GM18526 (cell line): ENCODE data around the gene SCG5.

Source experiments
- POLR2A ChIP-seq: IDR thresholded peaks from 3 replicates; pipeline ENCODE4 v1.6.1; 2011; ENCODE audit not compliant: insufficient read length; ENCODE audit errors: extremely low read depth

Gene SCG5

DNA sequence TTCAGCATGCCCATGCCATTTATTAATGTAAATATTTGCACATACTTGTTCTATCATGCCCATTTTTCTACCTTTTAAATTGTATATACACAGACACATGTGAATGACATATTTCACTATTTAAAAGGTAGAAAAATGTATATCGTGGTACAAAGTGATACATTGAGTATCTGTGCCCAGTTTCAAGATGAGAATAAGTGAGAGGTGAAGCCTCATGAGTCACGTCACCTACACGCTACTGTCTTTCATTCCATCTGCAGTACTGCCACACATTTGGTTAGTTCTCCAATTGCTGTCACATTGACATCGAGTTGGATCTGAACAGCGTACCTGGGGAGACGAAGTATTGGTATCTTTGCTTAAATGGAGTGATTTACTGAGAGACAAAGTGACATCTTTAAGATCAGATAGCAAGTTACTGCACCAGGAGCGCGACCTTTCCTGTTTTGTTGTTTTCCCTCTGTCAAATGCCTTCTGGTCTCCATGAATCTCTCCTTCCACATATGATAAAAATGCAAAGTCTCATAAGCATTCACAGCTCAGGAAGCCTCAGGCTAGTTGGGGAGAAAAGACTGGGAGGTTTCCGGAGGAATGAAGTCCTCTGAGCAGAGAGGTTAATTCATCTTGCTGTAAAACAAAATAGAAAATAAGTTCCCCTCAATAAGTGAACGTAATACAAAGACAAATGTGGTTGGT lies 88.3 kb downstream of the SCG5 start:
- no peak for TF ChIP-seq POLR2A

DNA sequence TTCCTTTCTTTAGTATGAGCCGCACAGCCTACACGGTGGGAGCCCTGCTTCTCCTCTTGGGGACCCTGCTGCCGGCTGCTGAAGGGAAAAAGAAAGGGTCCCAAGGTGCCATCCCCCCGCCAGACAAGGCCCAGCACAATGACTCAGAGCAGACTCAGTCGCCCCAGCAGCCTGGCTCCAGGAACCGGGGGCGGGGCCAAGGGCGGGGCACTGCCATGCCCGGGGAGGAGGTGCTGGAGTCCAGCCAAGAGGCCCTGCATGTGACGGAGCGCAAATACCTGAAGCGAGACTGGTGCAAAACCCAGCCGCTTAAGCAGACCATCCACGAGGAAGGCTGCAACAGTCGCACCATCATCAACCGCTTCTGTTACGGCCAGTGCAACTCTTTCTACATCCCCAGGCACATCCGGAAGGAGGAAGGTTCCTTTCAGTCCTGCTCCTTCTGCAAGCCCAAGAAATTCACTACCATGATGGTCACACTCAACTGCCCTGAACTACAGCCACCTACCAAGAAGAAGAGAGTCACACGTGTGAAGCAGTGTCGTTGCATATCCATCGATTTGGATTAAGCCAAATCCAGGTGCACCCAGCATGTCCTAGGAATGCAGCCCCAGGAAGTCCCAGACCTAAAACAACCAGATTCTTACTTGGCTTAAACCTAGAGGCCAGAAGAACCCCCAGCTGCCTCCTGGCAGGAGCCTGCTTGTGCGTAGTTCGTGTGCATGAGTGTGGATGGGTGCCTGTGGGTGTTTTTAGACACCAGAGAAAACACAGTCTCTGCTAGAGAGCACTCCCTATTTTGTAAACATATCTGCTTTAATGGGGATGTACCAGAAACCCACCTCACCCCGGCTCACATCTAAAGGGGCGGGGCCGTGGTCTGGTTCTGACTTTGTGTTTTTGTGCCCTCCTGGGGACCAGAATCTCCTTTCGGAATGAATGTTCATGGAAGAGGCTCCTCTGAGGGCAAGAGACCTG lies 89.5 kb downstream of the SCG5 start:
- TF ChIP-seq POLR2A: no peak

DNA sequence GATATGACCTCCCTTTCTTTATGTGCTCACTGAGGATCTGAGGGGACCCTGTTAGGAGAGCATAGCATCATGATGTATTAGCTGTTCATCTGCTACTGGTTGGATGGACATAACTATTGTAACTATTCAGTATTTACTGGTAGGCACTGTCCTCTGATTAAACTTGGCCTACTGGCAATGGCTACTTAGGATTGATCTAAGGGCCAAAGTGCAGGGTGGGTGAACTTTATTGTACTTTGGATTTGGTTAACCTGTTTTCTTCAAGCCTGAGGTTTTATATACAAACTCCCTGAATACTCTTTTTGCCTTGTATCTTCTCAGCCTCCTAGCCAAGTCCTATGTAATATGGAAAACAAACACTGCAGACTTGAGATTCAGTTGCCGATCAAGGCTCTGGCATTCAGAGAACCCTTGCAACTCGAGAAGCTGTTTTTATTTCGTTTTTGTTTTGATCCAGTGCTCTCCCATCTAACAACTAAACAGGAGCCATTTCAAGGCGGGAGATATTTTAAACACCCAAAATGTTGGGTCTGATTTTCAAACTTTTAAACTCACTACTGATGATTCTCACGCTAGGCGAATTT lies 91.2 kb downstream of the SCG5 start:
- TF ChIP-seq POLR2A: no peak

DNA sequence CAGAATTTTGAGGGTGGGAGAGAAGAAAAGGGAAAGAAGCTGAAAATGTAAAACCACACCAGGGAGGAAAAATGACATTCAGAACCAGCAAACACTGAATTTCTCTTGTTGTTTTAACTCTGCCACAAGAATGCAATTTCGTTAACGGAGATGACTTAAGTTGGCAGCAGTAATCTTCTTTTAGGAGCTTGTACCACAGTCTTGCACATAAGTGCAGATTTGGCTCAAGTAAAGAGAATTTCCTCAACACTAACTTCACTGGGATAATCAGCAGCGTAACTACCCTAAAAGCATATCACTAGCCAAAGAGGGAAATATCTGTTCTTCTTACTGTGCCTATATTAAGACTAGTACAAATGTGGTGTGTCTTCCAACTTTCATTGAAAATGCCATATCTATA lies 91.8 kb downstream of the SCG5 start:
- no peak for TF ChIP-seq POLR2A

DNA sequence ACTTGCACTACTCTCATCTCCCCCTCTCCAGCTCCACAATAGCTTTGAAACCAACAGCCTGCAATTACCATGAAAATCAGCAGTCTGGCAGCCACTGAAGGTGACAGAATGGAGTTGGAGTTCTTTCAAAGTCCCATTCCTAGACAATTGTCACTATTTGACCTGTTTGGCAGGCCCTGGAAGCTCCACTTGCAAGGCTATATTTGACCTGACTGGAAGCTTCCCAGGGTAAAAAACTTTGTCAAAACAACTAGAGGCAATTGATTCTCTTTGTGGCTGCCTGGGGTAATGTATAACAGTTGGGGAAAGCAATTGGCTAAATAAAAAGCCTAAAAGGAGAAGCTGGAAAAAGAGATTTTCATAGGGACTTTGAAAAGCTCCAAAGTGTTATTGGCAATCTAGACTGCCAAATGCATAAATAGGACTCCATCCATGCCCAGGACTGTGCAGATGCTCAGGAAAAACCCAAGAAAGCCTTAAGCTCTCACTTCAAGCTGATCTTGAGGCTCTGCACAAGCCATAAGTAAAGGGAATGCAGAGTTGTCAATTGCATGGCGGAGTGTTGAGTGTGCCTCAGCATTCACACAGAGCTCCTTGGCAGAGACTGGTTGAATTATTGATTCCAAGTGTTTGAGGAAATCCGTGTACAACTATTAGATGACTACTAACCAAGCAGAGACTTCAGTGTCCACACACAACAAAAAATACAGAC lies 94.6 kb downstream of the SCG5 start:
- no peak for TF ChIP-seq POLR2A

DNA sequence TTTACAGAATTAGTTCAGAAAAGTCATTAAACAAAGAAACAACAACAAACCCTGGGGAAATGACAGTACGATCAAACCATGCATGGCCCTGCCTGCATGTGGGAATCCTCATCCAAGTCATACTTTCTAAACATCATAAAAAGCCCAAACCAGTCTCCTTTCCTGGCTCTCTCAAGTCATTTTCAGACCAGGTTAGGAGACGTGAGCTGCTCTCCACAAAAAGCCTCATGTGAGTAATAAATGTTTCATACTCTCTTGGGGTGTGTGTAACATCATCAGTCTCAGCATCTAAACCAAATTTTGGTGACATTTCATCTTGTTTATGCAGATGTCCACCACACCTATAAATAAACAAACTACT lies 95.2 kb downstream of the SCG5 start:
- TF ChIP-seq POLR2A: no peak

DNA sequence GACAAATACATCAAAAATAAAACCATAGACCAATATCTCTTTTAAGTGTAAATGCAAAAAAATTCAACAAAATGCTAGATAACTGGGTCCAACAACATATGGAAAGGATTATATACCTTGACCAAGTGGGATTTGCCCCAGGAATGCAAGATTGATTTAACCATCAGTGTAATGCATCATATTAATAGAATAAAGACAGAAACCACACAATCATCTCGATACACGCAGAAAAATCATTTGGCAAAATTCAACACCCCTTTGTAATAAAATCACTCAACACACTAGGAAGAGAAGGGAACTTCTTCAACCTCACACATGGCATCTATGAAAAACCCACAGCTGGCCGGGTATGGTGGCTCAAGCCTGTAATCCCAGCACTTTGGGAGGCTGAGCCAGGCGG lies 95.8 kb downstream of the SCG5 start:
- no peak for TF ChIP-seq POLR2A

DNA sequence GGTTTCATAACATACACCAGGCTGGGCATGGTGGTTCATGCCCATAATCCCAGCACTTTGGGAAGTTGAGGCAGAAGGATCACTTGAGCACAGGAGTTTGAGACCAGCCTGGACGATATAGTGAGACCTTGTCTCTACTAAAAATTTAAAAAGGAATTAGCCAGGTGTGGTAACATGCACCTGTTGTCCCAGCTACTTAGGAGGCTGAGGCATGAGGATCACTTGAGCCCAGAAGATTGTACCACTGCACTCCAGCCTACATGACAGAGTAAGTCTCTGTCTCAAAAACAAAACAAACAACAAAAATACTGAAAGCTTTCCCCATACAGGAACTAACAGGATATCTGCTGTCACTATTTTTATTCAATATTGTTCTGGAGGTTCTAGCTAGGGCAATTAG lies 97.2 kb downstream of the SCG5 start:
- TF ChIP-seq POLR2A: no peak

DNA sequence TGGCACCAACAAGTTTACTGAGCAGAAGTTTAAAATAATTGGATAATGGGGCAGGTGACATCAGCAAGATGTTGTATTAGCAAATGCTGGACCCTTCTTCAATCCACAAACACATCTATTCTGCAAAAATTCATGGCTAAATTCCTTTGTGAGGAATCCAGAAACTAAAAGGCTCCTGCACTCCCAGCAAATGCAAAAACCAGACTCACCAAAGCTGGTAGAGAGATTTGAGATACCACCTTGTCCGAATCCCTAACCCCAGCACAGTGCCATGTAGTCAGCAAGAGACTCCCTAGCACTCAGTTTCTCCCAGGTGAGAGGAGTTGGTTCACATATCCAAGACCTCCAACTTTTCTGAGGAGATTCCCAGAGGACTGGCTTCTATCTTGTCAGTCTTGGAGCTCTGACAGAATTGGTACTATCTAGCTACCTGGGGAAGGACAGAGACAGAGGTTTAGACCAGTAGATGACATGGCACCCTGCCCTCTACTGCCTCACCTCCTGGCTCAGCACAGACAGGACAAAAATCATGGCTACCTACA lies 98.1 kb downstream of the SCG5 start:
- TF ChIP-seq POLR2A: no peak

DNA sequence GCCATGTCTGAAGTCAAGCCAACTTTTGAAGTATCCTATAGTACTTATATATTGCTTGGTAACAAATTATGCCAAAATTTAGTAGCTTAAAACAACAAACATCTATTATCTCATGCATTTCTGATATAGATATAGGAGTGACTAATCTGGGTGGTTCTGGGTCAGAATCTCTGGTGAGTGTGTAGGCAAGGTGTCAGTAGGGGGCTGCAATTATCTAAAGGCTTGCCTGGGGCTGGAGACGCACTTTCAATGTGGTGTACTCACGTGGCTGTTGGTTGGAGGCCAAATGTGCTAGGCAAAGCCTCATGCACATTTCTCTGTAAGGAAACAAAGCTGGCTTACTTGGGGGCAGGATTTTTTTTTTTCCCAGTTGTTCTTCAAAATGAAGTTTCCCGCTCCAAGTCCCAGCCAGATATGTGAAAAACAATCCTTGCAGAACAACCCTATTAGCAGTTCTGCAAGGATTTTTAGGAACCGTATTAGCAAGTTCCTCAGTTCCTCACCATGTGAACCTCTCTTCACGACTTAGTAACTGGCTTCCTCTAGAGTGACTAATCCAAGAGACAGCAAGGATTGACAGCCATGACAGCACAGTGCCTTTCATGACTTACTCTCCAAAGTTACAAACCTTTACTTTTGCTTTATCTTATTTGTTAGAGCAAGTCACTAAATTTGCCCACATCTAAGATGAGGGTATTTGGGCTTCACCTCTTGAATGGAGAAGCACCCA lies 102.1 kb downstream of the SCG5 start:
- no peak for TF ChIP-seq POLR2A

DNA sequence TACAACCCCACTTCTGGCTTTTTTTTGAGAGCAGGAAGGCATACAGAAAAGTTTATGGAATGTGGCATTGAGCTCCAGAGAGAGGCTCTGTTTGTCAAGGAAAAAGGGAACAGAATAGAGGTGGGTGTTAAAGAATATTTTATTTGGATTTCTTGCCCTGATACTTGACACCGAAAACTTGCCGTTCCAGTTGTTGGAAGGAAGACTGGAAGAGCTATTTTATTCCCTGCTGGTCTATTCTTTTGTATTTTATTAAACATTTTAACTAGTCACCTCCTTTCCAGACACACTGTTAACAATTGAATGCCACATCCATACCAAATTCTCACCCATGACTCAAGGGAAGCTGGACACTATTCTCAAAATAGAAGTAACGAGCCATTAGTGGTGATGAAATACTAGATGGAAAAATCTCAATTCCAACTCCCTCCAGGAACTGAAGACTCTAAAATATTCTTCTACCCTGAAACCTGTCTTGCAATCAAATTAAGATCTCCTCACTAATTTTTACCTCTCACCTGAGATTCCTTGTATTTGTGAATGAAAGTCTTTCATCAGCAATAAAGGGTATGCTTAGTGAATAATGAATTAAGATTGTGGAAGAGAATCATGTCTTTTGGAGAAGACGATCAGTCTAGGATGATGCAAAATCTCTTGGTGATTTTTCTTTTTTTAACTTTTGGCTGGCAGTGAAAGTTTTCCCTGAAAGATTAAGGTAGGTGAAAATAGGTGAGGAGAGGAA lies 104.8 kb downstream of the SCG5 start:
- TF ChIP-seq POLR2A: no peak
